ENCODE data around the gene SLC35A1.
"Not testable (repeated sequence)": the region's sequence is repeated elsewhere in the genome, so short reads cannot be mapped to it uniquely, and the experiment has no call there.

Gene SLC35A1

GRCh38 chr6:87483929-87484328, 11.2 kb downstream of the SLC35A1 start:
- peak overlapping the region; percentile 25 for H3K27ac ChIP-seq (ENCODE audit: low read depth, low read length)

GRCh38 chr6:87484491-87484890, 11.7 kb downstream of the SLC35A1 start:
- Histone ChIP-seq H3K27ac (ENCODE audit: low read depth, low read length) (no peak overlapping the region), H3K9me3 (ENCODE audit: control insufficient read depth, insufficient read depth, low read length) (peaks cover 6% of the 10 kb centered on the region; the same call in 1 of the 2 replicates), H3K36me3 (ENCODE audit: control insufficient read depth, insufficient read depth, low read length) (no peaks in the 10 kb centered on the region), H3K4me1 (ENCODE audit: control insufficient read depth, insufficient read depth, low read length) (0 out of 2 replicates have a peak, but pooled peaks cover 5% of the 10 kb centered on the region), H3K27me3 (ENCODE audit: control insufficient read depth, insufficient read depth, low read length) (no peaks in the 10 kb centered on the region), H3K9ac (ENCODE audit: low read depth, low read length) (no peak overlapping the region), H3K4me3 (ENCODE audit: low read depth, low read length) (no peak overlapping the region)

More at GRCh38 chr6:87483929-87484328, 11.2 kb downstream of the SLC35A1 start:
- Histone ChIP-seq H3K4me3 (ENCODE audit: low read depth, low read length) (no peak overlapping the region), H3K4me1 (ENCODE audit: control insufficient read depth, insufficient read depth, low read length) (0 out of 2 replicates have a peak, but pooled peaks cover 5% of the 10 kb centered on the region), H3K9ac (ENCODE audit: low read depth, low read length) (no peak overlapping the region), H3K36me3 (ENCODE audit: control insufficient read depth, insufficient read depth, low read length) (no peaks in the 10 kb centered on the region), H3K9me3 (ENCODE audit: control insufficient read depth, insufficient read depth, low read length) (peaks cover 6% of the 10 kb centered on the region; the same call in 1 of the 2 replicates), H3K27me3 (ENCODE audit: control insufficient read depth, insufficient read depth, low read length) (no peaks in the 10 kb centered on the region)

GRCh38 chr6:87487555-87487954, 14.8 kb downstream of the SLC35A1 start:
- Histone ChIP-seq H3K4me3 (ENCODE audit: low read depth, low read length) (no peak overlapping the region), H3K9me3 (ENCODE audit: control insufficient read depth, insufficient read depth, low read length) (peaks cover 6% of the 10 kb centered on the region; the same call in 1 of the 2 replicates), H3K27me3 (ENCODE audit: control insufficient read depth, insufficient read depth, low read length) (no peaks in the 10 kb centered on the region), H3K27ac (ENCODE audit: low read depth, low read length) (no peak overlapping the region), H3K9ac (ENCODE audit: low read depth, low read length) (no peak overlapping the region), H3K4me1 (ENCODE audit: control insufficient read depth, insufficient read depth, low read length) (0 out of 2 replicates have a peak, but pooled peaks cover 5% of the 10 kb centered on the region), H3K36me3 (ENCODE audit: control insufficient read depth, insufficient read depth, low read length) (no peaks in the 10 kb centered on the region)

DNA sequence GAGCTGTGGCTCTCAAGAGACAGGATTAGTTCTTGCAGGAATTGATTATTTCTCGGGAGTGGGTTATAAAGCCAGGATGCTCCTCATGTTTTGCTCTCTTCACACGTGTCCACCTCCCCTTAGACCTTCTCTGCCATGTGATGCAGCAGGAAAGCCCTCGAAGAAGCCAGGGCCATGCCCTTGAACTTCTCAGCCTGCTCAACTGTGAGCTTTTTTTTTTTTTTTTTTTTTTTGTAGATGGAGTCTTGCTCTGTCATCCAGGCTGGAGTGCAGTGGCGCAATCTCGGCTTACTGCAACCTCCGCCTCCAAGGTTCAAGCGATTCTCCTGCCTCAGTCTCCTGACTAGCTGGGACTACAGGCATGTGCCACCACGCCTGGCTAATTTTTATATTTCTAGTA, 16.6 kb downstream of the SLC35A1 start:
- H3K27me3 ChIP-seq (ENCODE audit: control insufficient read depth, insufficient read depth, low read length); H3K9me3 ChIP-seq (ENCODE audit: control insufficient read depth, insufficient read depth, low read length); H3K9ac ChIP-seq (ENCODE audit: low read depth, low read length); H3K27ac ChIP-seq (ENCODE audit: low read depth, low read length); H3K36me3 ChIP-seq (ENCODE audit: control insufficient read depth, insufficient read depth, low read length); H3K4me3 ChIP-seq (ENCODE audit: low read depth, low read length); H3K4me1 ChIP-seq (ENCODE audit: control insufficient read depth, insufficient read depth, low read length): not testable (repeated sequence)

DNA sequence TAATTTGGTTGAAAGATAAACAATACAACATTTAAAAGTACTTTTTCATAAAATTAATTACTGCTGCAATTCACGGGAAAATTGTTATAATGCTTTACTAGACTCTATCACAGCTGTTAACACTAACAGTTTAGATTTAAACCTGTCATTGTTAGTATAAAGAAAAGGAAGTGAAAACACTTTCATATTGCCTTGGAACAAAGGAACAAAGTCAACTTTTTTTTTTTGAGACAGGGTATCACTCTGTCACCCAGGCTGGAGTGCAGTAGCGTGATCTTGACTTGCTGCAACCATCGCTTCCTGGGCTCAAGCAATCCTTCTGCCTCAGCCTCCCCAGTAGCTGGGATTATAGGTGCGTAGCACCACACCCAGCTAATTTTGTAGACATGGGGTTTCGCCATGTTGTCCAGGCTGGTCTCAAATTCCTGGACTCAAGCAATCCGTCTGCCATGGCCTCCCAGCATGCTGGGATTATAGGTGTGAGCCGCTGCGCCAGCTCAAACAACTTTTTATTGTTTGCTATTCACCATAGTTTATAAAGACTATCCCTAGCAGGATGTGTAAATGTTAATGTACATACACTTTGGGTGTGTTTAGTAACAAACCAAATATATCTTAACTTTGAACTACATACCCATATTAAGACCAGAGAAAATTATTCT, 22.1 kb downstream of the SLC35A1 start:
- Histone ChIP-seq H3K4me3 (ENCODE audit: low read depth, low read length) (no peak overlapping the region), H3K27me3 (ENCODE audit: control insufficient read depth, insufficient read depth, low read length) (no peaks in the 10 kb centered on the region), H3K9me3 (ENCODE audit: control insufficient read depth, insufficient read depth, low read length) (no peaks in the 10 kb centered on the region), H3K27ac (ENCODE audit: low read depth, low read length) (no peak overlapping the region), H3K9ac (ENCODE audit: low read depth, low read length) (no peak overlapping the region), H3K36me3 (ENCODE audit: control insufficient read depth, insufficient read depth, low read length) (no peaks in the 10 kb centered on the region), H3K4me1 (ENCODE audit: control insufficient read depth, insufficient read depth, low read length) (no peaks in the 10 kb centered on the region)

- no peaks in the 10 kb centered on the region for H3K27me3 ChIP-seq (ENCODE audit: control insufficient read depth, insufficient read depth, low read length)
- no peak overlapping the region for H3K27ac ChIP-seq (ENCODE audit: low read depth, low read length)
- H3K9me3 ChIP-seq (ENCODE audit: control insufficient read depth, insufficient read depth, low read length) = no peaks in the 10 kb centered on the region
- no peak overlapping the region for H3K9ac ChIP-seq (ENCODE audit: low read depth, low read length)
- no peaks in the 10 kb centered on the region for H3K36me3 ChIP-seq (ENCODE audit: control insufficient read depth, insufficient read depth, low read length)
- no peak overlapping the region for H3K4me3 ChIP-seq (ENCODE audit: low read depth, low read length)
- no peaks in the 10 kb centered on the region for H3K4me1 ChIP-seq (ENCODE audit: control insufficient read depth, insufficient read depth, low read length)
Measured at GRCh38 chr6:87498048-87498447, 25.3 kb downstream of the SLC35A1 start.

DNA sequence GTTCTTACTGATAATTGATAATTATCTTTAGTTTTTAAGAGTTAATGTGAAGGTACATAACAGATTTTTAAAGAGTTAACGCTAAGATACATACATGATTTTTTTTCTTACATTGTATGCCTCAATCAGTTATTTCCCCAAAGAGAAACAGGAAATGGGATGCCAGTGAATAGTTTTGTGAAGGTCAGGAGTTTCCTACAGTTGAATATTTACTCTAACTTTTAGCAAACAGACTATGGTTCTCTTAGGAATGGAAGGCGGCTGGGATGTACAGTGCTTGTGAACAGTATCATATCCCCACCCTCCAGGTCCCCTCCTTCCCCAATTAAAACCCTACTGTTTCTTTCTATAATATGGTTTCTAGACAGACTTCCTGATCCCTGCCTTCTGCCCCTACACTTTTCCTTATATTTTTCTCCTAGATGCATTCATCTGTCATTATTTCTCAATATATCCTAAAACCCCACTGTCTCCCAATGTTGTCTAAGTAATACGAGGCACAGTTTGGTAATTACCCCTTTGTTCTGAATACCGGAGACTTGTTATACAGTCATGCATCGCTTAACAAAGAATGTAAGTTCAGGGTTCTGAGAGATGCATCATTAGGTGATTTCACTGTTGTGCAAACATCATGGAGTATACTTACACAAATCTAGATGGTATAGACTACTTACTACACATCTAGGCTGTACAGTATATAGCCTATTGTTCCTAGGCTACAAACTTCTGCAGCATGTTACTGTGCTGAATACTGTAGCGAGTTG, 29.2 kb downstream of the SLC35A1 start:
- Histone ChIP-seq H3K4me1 (ENCODE audit: control insufficient read depth, insufficient read depth, low read length) (no peaks in the 10 kb centered on the region), H3K36me3 (ENCODE audit: control insufficient read depth, insufficient read depth, low read length) (no peaks in the 10 kb centered on the region), H3K9me3 (ENCODE audit: control insufficient read depth, insufficient read depth, low read length) (no peaks in the 10 kb centered on the region), H3K27ac (ENCODE audit: low read depth, low read length) (no peak overlapping the region), H3K9ac (ENCODE audit: low read depth, low read length) (no peak overlapping the region), H3K4me3 (ENCODE audit: low read depth, low read length) (no peak overlapping the region), H3K27me3 (ENCODE audit: control insufficient read depth, insufficient read depth, low read length) (no peaks in the 10 kb centered on the region)

GRCh38 chr6:87504441-87504840, 31.7 kb downstream of the SLC35A1 start:
- Histone ChIP-seq H3K9me3 (ENCODE audit: control insufficient read depth, insufficient read depth, low read length) (no peaks in the 10 kb centered on the region), H3K36me3 (ENCODE audit: control insufficient read depth, insufficient read depth, low read length) (peaks cover 15% of the 10 kb centered on the region), H3K9ac (ENCODE audit: low read depth, low read length) (no peak overlapping the region), H3K27me3 (ENCODE audit: control insufficient read depth, insufficient read depth, low read length) (no peaks in the 10 kb centered on the region), H3K27ac (ENCODE audit: low read depth, low read length) (no peak overlapping the region), H3K4me3 (ENCODE audit: low read depth, low read length) (no peak overlapping the region), H3K4me1 (ENCODE audit: control insufficient read depth, insufficient read depth, low read length) (no peaks in the 10 kb centered on the region)

- Histone ChIP-seq H3K9me3 (ENCODE audit: control insufficient read depth, insufficient read depth, low read length) (no peaks in the 10 kb centered on the region), H3K9ac (ENCODE audit: low read depth, low read length) (no peak overlapping the region), H3K36me3 (ENCODE audit: control insufficient read depth, insufficient read depth, low read length) (peaks cover 94% of the 10 kb centered on the region), H3K27ac (ENCODE audit: low read depth, low read length) (no peak overlapping the region), H3K4me1 (ENCODE audit: control insufficient read depth, insufficient read depth, low read length) (no peaks in the 10 kb centered on the region), H3K27me3 (ENCODE audit: control insufficient read depth, insufficient read depth, low read length) (no peaks in the 10 kb centered on the region), H3K4me3 (ENCODE audit: low read depth, low read length) (no peak overlapping the region)
Measured at GRCh38 chr6:87514831-87515230, 42.1 kb downstream of the SLC35A1 start.

- no peaks in the 10 kb centered on the region for H3K27me3 ChIP-seq (ENCODE audit: control insufficient read depth, insufficient read depth, low read length)
- no peaks in the 10 kb centered on the region for H3K9me3 ChIP-seq (ENCODE audit: control insufficient read depth, insufficient read depth, low read length)
- peaks cover 86% of the 10 kb centered on the region for H3K36me3 ChIP-seq (ENCODE audit: control insufficient read depth, insufficient read depth, low read length)
- H3K4me1 ChIP-seq (ENCODE audit: control insufficient read depth, insufficient read depth, low read length) = no peaks in the 10 kb centered on the region
- no peak overlapping the region for H3K9ac ChIP-seq (ENCODE audit: low read depth, low read length)
- no peak overlapping the region for H3K4me3 ChIP-seq (ENCODE audit: low read depth, low read length)
- no peak overlapping the region for H3K27ac ChIP-seq (ENCODE audit: low read depth, low read length)
Measured at GRCh38 chr6:87518453-87518852, 45.7 kb downstream of the SLC35A1 start.

DNA sequence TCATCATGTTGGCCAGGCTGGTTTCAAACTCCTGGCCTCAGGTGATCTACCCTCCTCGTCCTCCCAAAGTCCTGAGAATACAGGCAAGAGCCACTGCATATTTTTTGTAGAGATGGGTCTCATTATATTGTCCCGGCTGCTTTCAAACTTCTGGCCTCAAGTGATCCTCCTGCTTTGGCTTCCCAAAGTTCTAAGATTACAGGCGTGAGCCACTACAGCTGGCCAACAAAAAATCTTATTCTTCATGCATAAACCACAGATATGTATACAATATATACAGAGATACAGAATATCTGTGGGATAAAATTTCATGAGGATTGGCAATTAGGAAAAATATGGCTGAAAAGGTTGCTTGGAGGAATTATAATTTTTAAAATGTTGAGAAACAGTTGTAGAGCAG, 49.9 kb downstream of the SLC35A1 start:
- Histone ChIP-seq H3K9ac (ENCODE audit: low read depth, low read length) (no peak overlapping the region), H3K27ac (ENCODE audit: low read depth, low read length) (no peak overlapping the region), H3K36me3 (ENCODE audit: control insufficient read depth, insufficient read depth, low read length) (peaks cover 66% of the 10 kb centered on the region), H3K4me3 (ENCODE audit: low read depth, low read length) (no peak overlapping the region), H3K27me3 (ENCODE audit: control insufficient read depth, insufficient read depth, low read length) (no peaks in the 10 kb centered on the region), H3K9me3 (ENCODE audit: control insufficient read depth, insufficient read depth, low read length) (no peaks in the 10 kb centered on the region), H3K4me1 (ENCODE audit: control insufficient read depth, insufficient read depth, low read length) (no peaks in the 10 kb centered on the region)

All from HUES48 (cell line).